K562 (cell line): ENCODE measurements around the gene USP24. TPM values are rescaled to one million over a fixed set of nuclear protein-coding genes. Genes with fewer than 3 reads are reported as not detected.
"Not testable (repeated sequence)": the region's sequence is repeated elsewhere in the genome, so short reads cannot be mapped to it uniquely, and the experiment has no call there.

Experiments
- ATAC-seq: fragments of 200-7000 bp; cut with Tn5 transposase; 3 replicates; pipeline ENCODE4 v1.9.1; 2020; ENCODE audit warnings: moderate library complexity
- BruUV-seq: library from RNA; stranded (reverse); fragments of 400-500 nt; replicated peaks from 2 replicates; lab custom pipeline; 2021; lab: Mats Ljungman, UMichigan
- CTCF ChIA-PET: fragments of 300-600 bp; formaldehyde crosslinking; extraction: SDS; loops from one replicate; lab custom pipeline; 2021; ENCODE audit warnings: low intra/inter-chr PET ratio; lab: Yijun Ruan, JAX
- POLR2A ChIA-PET: fragments of 300-600, 350-650 bp; sonication (Branson Sonifier 250); formaldehyde crosslinking; extraction: SDS; loops from one replicate; lab custom pipeline; 2021; ENCODE audit warnings: antibody characterized with exemption, inconsistent platforms; lab: Yijun Ruan, JAX
- DNase-seq, 4 experiments: peaks; one replicate each; pipeline versions ENCODE4 v3.0.0 to v3.0.0-alpha.2; 2011 to 2018; ENCODE audit warnings: low spot score in 3 of 4, mixed read lengths in 3 of 4; ENCODE audit errors: extremely low read depth in 1 of 4
- FAIRE-seq: peaks from 2 replicates; lab custom pipeline; 2011; peaks lifted over from hg19 to GRCh38; lab: Jason Lieb, UNC
- H2AFZ ChIP-seq: 2 replicates; pipeline ENCODE4 v1.6.0; 2011; ENCODE audit warnings: low read depth, low read length, control low read depth, inconsistent platforms
- H3K27ac ChIP-seq: fragments of 200-600 bp; 3 replicates; pipeline ENCODE4 v1.8.0; 2011; ENCODE audit warnings: low read depth, mild to moderate bottlenecking, control low read depth, inconsistent platforms, low read length, moderate library complexity, mixed read lengths; ENCODE audit errors: extremely low read depth
- H3K27me3 ChIP-seq, 2 experiments: fragments of 300-600 bp in 1 of 2; 2 replicates in 1 of 2; 3 replicates in 1 of 2; pipeline versions ENCODE4 v1.6.0 to v1.8.0; 2011; ENCODE audit warnings: inconsistent platforms in 2 of 2, low read length in 2 of 2, mild to moderate bottlenecking in 1 of 2, mixed read lengths in 1 of 2, moderate library complexity in 1 of 2; ENCODE audit not compliant: control insufficient read depth in 2 of 2, insufficient read depth in 2 of 2
- H3K36me3 ChIP-seq: fragments of 300-600 bp; 3 replicates; pipeline ENCODE4 v1.8.0; 2011; ENCODE audit warnings: mild to moderate bottlenecking, low read length, inconsistent platforms; ENCODE audit not compliant: control insufficient read depth, insufficient read depth
- H3K4me1 ChIP-seq, 2 experiments: fragments of 200-600 bp in 1 of 2; replicated peaks in 1 of 2; 2 replicates in 1 of 2; 3 replicates in 1 of 2; pipeline versions ENCODE4 v1.5.1 to v1.8.0; 2011; ENCODE audit warnings: inconsistent platforms in 2 of 2, low read length in 2 of 2, mild to moderate bottlenecking in 1 of 2, mixed read lengths in 1 of 2, moderate library complexity in 1 of 2; ENCODE audit not compliant: control insufficient read depth in 2 of 2, insufficient read depth in 2 of 2
- H3K4me2 ChIP-seq: 2 replicates; pipeline ENCODE4 v1.6.1; 2011; ENCODE audit warnings: low read length, control low read depth, inconsistent platforms, mixed read lengths; ENCODE audit not compliant: insufficient read depth
- H3K4me3 ChIP-seq: fragments of 200-600 bp; sonication (generic), shearing (Covaris generic); 2 replicates; pipeline ENCODE4 v1.5.1; 2016; ENCODE audit warnings: control low read depth, inconsistent platforms
- H3K79me2 ChIP-seq: fragments of 200-600 bp; 3 replicates; pipeline ENCODE4 v1.8.0; 2011; ENCODE audit warnings: low read length, inconsistent platforms; ENCODE audit not compliant: control insufficient read depth, insufficient read depth
- H3K9ac ChIP-seq, 2 experiments: 2 replicates each; pipeline versions ENCODE4 v1.6.0 to v1.6.1; 2011; ENCODE audit warnings: low read depth in 2 of 2, low read length in 2 of 2, control low read depth in 1 of 2, inconsistent platforms in 1 of 2, mild to moderate bottlenecking in 1 of 2, mixed read lengths in 1 of 2; ENCODE audit not compliant: insufficient read depth in 1 of 2
- H3K9me1 ChIP-seq: one replicate; pipeline ENCODE4 v1.6.0; 2011; ENCODE audit warnings: inconsistent platforms, mild to moderate bottlenecking, low read length, moderate library complexity; ENCODE audit not compliant: control insufficient read depth, insufficient read depth
- H3K9me3 ChIP-seq: replicated peaks from 2 replicates; pipeline ENCODE4 v1.5.1; 2011; ENCODE audit warnings: low read depth, low read length, inconsistent platforms; ENCODE audit not compliant: control insufficient read depth, insufficient read depth
- H4K20me1 ChIP-seq: replicated peaks from 2 replicates; pipeline ENCODE4 v1.6.1; 2011; ENCODE audit warnings: low read length, inconsistent platforms, mixed read lengths; ENCODE audit not compliant: control insufficient read depth, insufficient read depth
- WGBS: fragments of 100-300 bp; shearing (Covaris generic); methylation state at CpG from one replicate; pipeline ENCODE4 v1.1.6; 2016; ENCODE audit warnings: low coverage, mixed read lengths; ENCODE audit not compliant: insufficient coverage; ENCODE audit errors: missing lambda C conversion rate; 5-methylcytosine and 5-hydroxymethylcytosine counted together
- in situ Hi-C: fragments of 300-500 bp; cut with MboI; formaldehyde crosslinking; loops from 4 replicates; pipeline ENCODE4 v1.15.0; 2018; ENCODE audit warnings: inconsistent platforms, mixed read lengths
- intact Hi-C: fragments of 100-400 bp; cut with micrococcal nuclease; formaldehyde crosslinking; loops from 2 replicates; pipeline ENCODE4 v1.14.2; 2022
- polyA plus RNA-seq, 8 experiments: library from polyadenylated mRNA; depleted of rRNA in 4 of 8; stranded (reverse) in 5 of 8; unstranded in 3 of 8; fragments of >200 nt; fragmentation: Nextera tagmentation in 2 of 8; fragmentation: Illumina TruSeq in 1 of 8; extraction: Ambion mirVana in 2 of 8; extraction: Trizol in 1 of 8; gene quantifications; 2 replicates each; pipeline versions ENCODE4 v1.2.1 to v1.2.3, GENCODE V29; 2011 to 2014; ENCODE audit warnings: inconsistent platforms in 1 of 8, missing spikeins in 1 of 8
- total RNA-seq, 7 experiments: library from RNA; depleted of rRNA in 6 of 7; stranded (reverse); fragments of >200 nt in 6 of 7; fragmentation: Illumina TruSeq in 2 of 7; extraction: Trizol in 2 of 7; gene quantifications; 2 replicates each; pipeline versions ENCODE4 v1.2.1 to v1.2.3, GENCODE V29; 2011 to 2021; ENCODE audit warnings: low replicate concordance in 1 of 7
- TF ChIP-seq, protein P1 (sequence below), 2 experiments: fragments of 450-650 bp in 1 of 2; IDR thresholded peaks; 2 replicates each; pipeline ENCODE4 v1.6.1; 2011 to 2017; ENCODE audit warnings: low read depth in 2 of 2, antibody characterized with exemption in 1 of 2, borderline replicate concordance in 1 of 2, low read length in 1 of 2, mild to moderate bottlenecking in 1 of 2, mixed read lengths in 1 of 2; ENCODE audit not compliant: control insufficient read depth in 1 of 2

The USP24 gene
- total and polyA plus RNA-seq, 9 of the 15 experiments (the other 6 are each of a cell fraction or from before 2014, with no cell fraction given) = 7.7 to 62.6 (median 36.8) TPM

DNA sequence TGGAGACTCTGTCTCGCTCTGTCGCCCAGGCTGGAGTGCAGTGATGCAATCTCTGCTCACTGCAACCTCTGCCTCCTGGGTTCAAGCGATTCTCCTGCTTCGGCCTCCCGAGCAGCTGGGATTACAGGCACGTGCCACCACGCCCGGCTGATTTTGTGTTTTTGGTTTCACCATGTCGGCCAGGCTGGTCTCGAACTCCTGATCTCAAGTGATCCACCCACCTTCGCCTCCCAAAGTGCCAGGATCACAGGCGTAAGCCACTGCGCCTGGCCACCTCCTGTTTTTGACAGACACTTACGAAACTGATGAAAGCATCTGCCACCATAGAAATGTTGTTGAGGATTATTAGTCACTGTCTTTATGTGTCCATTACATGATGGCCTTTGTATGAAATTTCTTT is 106.2 kb downstream of the USP24 start:
- FAIRE-seq, H3K4me3 ChIP-seq, H3K4me1 ChIP-seq, H3K79me2 ChIP-seq, H3K9me3 ChIP-seq, DNase-seq, POLR2A ChIA-PET, intact Hi-C loops, CTCF ChIA-PET, H3K4me2 ChIP-seq, ATAC-seq, H4K20me1 ChIP-seq, H3K27me3 ChIP-seq, H2AFZ ChIP-seq, H3K9ac ChIP-seq, in situ Hi-C loops, H3K27ac ChIP-seq, H3K9me1 ChIP-seq: not testable (repeated sequence)
- 92% methylated on average over 11 of the region's 14 CpGs for WGBS
- BruUV-seq = TSS peak; percentile 15
- peaks cover 77% of the 10 kb centered on the region for H3K36me3 ChIP-seq

DNA sequence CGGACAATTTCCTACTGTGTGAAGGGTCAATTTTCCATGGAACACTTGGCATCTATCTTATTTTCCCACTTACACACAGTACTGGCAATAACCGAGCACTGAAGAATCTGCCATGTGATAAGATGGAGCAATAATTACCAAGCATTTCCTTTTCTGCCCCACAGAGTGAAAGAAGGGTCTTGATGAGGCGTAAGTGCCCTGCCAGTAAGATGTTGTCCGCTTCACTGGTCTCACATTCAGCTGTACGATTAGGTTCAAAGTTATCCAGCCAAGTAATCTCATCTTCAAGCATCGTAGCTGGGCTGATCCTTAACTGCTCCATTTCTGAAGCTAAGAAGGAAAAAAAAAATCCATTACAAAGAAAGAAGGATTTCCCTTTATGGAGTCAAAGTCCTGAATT is 108.1 kb downstream of the USP24 start:
- POLR2A ChIA-PET = interaction anchor here (1.2 kb wide), 1 partner anchor 42 kb away, joined by 3 read pairs; no protein-coding TSS in a partner anchor

More for the DNA sequence above, 108.1 kb downstream of the USP24 start:
- H3K27me3 ChIP-seq = no peaks in the 10 kb centered on the region
- H2AFZ ChIP-seq = no peak overlapping the region
- intact Hi-C loops (no loop called here), in situ Hi-C loops (no loop called here)
- TF ChIP-seq, protein P1, sequence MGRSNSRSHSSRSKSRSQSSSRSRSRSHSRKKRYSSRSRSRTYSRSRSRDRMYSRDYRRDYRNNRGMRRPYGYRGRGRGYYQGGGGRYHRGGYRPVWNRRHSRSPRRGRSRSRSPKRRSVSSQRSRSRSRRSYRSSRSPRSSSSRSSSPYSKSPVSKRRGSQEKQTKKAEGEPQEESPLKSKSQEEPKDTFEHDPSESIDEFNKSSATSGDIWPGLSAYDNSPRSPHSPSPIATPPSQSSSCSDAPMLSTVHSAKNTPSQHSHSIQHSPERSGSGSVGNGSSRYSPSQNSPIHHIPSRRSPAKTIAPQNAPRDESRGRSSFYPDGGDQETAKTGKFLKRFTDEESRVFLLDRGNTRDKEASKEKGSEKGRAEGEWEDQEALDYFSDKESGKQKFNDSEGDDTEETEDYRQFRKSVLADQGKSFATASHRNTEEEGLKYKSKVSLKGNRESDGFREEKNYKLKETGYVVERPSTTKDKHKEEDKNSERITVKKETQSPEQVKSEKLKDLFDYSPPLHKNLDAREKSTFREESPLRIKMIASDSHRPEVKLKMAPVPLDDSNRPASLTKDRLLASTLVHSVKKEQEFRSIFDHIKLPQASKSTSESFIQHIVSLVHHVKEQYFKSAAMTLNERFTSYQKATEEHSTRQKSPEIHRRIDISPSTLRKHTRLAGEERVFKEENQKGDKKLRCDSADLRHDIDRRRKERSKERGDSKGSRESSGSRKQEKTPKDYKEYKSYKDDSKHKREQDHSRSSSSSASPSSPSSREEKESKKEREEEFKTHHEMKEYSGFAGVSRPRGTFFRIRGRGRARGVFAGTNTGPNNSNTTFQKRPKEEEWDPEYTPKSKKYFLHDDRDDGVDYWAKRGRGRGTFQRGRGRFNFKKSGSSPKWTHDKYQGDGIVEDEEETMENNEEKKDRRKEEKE (IDR thresholded peaks at IDR 0.05; ENCODE audit: borderline replicate concordance in 1 of 2, control insufficient read depth in 1 of 2, low read depth in 2 of 2, low read length in 1 of 2) = no peak
- H3K27ac ChIP-seq = no peak overlapping the region
- CTCF ChIA-PET = no interaction called here
- ATAC-seq (no peak), FAIRE-seq (no peak), DNase-seq (no peak)
- no peaks in the 10 kb centered on the region for H3K4me1 ChIP-seq
- H3K9me1 ChIP-seq = no peaks in the 10 kb centered on the region
- H3K79me2 ChIP-seq = no peaks in the 10 kb centered on the region
- 85% methylated on average over 6 of the region's 6 CpGs for WGBS
- H3K36me3 ChIP-seq = peaks cover 87% of the 10 kb centered on the region
- no peaks in the 10 kb centered on the region for H4K20me1 ChIP-seq
- no peak overlapping the region for H3K4me2 ChIP-seq
- no peak overlapping the region for H3K9ac ChIP-seq
- BruUV-seq = no TSS peak
- no peak overlapping the region for H3K4me3 ChIP-seq
- no peaks in the 10 kb centered on the region for H3K9me3 ChIP-seq
